ENCODE data around the gene KIF26A. TPM values are rescaled to one million over a fixed set of nuclear protein-coding genes. Genes with fewer than 3 reads are reported as not detected.

The KIF26A gene
- polyA plus RNA-seq, 3 donors from 2014 or later = not detected

DNA sequence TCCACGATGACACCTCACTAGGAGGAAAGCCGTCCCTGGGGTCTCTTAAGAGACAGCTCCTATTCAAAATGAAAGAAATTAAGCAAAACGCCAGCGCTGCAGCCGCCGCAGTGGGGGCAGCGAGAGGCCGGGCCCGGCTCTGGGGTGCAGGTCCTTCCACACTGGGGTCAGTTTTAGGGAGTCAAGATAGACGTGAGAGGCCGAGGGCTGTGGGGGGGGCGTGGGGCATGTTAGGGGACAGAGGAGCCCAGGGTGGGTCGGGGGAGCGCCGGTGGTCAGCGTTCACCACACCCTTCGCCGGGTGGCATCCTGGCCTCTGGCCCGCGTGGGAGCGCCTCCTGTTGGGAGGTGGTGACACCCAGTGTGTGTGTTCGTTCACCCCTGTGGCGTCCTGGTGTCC, 25.7 kb downstream of the KIF26A start:
- Mint-ChIP-seq H3K36me3 (no peaks in the 10 kb centered on the region), H3K4me1 (no peaks in the 10 kb centered on the region), H3K27ac (no peak overlapping the region), H3K9me3 (no peaks in the 10 kb centered on the region), H3K27me3 (ENCODE audit: low read depth in 3 of 3) (peaks cover 0 to 2% (median 0%) of the 10 kb centered on the region in 3 donors), H3K4me3 (no peak overlapping the region)
- no peak for DNase-seq

GRCh38 chr14:104164512-104164911, 26.1 kb downstream of the KIF26A start:
- Mint-ChIP-seq H3K9me3 (no peaks in the 10 kb centered on the region), H3K4me1 (no peaks in the 10 kb centered on the region), H3K27ac (no peak overlapping the region), H3K4me3 (no peak overlapping the region), H3K36me3 (no peaks in the 10 kb centered on the region), H3K27me3 (ENCODE audit: low read depth in 3 of 3) (no peaks in the 10 kb centered on the region)
- no peak for DNase-seq

GRCh38 chr14:104166698-104167097, 28.3 kb downstream of the KIF26A start:
- no peaks in the 10 kb centered on the region for H3K27me3 Mint-ChIP-seq (ENCODE audit: low read depth in 3 of 3)

GRCh38 chr14:104168603-104169002, 30.2 kb downstream of the KIF26A start:
- DNase-seq = no peak
- Mint-ChIP-seq H3K4me3 (no peak overlapping the region), H3K36me3 (no peaks in the 10 kb centered on the region), H3K27me3 (ENCODE audit: low read depth in 3 of 3) (no peaks in the 10 kb centered on the region), H3K4me1 (no peaks in the 10 kb centered on the region), H3K9me3 (no peaks in the 10 kb centered on the region), H3K27ac (no peak overlapping the region)

More at GRCh38 chr14:104166698-104167097, 28.3 kb downstream of the KIF26A start:
- DNase-seq = no peak
- no peak overlapping the region for H3K4me3 Mint-ChIP-seq
- no peaks in the 10 kb centered on the region for H3K4me1 Mint-ChIP-seq
- H3K27ac Mint-ChIP-seq = no peak overlapping the region
- H3K9me3 Mint-ChIP-seq = no peaks in the 10 kb centered on the region
- H3K36me3 Mint-ChIP-seq = no peaks in the 10 kb centered on the region

GRCh38 chr14:104169005-104169698, 30.8 kb downstream of the KIF26A start:
- H3K36me3 Mint-ChIP-seq = no peaks in the 10 kb centered on the region
- no peaks in the 10 kb centered on the region for H3K27me3 Mint-ChIP-seq (ENCODE audit: low read depth in 3 of 3)
- H3K4me3 Mint-ChIP-seq = no peak overlapping the region
- H3K27ac Mint-ChIP-seq = no peak overlapping the region
- DNase-seq = no peak
- no peaks in the 10 kb centered on the region for H3K9me3 Mint-ChIP-seq
- no peaks in the 10 kb centered on the region for H3K4me1 Mint-ChIP-seq

DNA sequence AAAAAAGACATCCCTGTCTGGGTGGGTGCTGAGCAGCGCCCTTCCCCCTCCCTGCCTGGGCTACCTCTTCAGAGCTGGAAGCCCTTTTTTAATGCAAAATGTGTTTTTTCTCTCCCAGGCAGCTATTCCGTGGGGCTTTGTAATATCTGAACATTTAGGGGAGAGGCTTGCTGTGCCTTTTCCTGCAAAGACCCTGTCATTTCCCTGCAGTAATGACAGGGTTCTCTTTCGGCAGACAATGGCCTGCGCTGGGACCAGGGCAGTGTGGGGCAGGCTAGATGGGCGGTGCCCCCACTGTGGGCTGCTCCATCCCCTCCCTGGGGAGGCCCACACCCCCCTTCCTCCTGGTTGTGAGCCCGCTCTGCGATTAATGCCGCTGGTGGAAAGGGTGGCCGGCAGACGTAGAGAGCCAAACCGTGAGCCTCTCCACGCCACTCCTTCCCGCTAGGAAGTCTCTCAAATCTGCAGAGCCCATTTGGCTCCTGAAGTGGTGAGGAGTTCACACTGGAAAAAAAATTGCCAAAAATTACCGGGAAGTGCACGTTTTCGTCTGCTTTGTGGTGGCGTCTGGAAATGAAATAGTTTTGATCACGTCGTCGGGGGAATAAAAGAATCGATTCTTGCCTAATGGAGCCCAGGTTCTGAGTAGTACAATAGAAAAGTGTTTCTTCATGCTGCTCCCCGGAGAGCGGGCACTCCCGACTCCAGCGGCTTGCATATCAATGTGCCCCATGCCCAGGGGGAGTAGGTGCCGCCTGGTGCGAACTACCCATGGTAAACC, 31.5 kb downstream of the KIF26A start:
- Mint-ChIP-seq H3K36me3 (no peaks in the 10 kb centered on the region), H3K4me3 (no peak overlapping the region), H3K27me3 (ENCODE audit: low read depth in 3 of 3) (no peaks in the 10 kb centered on the region), H3K9me3 (no peaks in the 10 kb centered on the region), H3K4me1 (no peaks in the 10 kb centered on the region), H3K27ac (no peak overlapping the region)
- DNase-seq = no peak

DNA sequence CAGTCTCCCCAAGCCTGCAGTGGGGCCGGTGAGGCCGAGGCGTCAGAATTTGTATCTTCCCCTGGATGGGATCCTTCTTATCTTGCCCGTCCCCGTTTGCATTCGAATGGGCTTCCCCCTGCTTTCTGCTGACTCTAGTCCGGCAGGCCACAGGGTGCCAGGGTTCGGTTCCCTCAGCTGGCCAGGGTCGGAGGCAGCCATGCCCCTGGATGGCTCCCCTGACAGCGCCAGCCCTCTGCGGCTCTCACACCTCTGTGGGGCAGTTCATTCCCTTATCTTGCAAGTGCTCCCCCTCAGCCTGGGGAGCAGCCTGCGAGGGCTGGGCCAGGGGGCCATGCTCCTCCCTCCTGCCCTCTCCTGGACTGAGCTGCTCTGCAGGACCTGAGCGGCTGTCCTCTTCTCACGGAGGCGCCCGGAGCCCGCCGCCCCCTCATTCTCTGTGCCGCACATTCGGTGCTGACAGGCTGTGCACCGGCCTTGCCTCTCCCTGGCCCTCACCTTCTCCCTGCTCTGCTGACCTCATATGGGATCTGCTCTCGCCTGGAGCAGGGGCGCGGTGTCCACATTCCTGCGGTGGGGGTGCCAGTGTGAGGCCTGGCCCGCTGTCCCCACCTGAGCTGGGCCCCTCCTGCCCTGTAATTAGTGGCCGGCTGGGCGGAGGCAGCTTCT, 32.8 kb downstream of the KIF26A start:
- Mint-ChIP-seq H3K4me3 (no peak overlapping the region), H3K36me3 (no peaks in the 10 kb centered on the region)

DNA sequence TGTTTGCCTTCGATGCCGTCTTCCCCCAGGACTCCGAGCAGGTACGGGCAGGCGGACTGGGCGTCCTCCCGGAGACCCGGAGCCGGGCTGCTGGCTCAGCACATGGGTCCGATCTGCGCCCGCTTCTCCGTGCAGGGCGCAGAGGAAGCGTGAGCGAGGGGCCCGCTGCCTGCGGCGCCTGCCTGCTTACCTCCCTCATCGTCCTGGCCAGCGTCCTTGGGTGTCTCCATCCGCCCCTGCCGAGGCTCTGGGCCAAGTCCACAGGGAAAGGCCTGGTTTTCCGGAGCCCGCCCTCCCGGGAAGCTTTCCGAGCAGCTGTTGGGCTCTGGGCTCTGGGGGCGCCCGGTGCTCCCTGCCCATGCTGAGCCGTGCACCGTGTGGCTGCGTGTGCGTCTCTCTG, 33.5 kb downstream of the KIF26A start:
- H3K27ac Mint-ChIP-seq = no peak overlapping the region
- no peaks in the 10 kb centered on the region for H3K36me3 Mint-ChIP-seq
- no peaks in the 10 kb centered on the region for H3K27me3 Mint-ChIP-seq (ENCODE audit: low read depth in 3 of 3)
- H3K4me3 Mint-ChIP-seq = no peak overlapping the region
- H3K9me3 Mint-ChIP-seq = no peaks in the 10 kb centered on the region
- no peak for DNase-seq
- H3K4me1 Mint-ChIP-seq = no peaks in the 10 kb centered on the region

More for the DNA sequence above, 32.8 kb downstream of the KIF26A start:
- no peak overlapping the region for H3K27ac Mint-ChIP-seq
- no peaks in the 10 kb centered on the region for H3K9me3 Mint-ChIP-seq
- DNase-seq = no peak
- no peaks in the 10 kb centered on the region for H3K27me3 Mint-ChIP-seq (ENCODE audit: low read depth in 3 of 3)
- H3K4me1 Mint-ChIP-seq = no peaks in the 10 kb centered on the region

DNA sequence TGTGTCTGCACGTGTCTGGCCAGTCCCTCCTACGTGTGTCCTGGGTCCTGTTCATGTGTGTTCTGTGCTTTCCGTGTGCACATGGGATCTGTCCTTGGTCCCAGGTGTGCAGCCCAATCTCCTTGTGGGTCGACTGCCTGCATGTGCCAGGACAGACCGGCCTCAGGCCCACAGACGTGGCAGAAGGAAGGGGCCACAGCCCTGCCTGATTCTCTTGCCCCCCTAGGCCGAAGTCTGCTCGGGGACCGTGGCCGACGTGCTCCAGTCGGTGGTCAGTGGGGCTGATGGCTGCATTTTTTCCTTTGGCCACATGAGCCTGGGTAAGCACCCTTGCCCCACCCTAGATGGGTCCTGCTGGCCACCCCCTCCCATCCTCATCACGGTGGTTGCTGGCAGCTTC, 34.0 kb downstream of the KIF26A start:
- no peak overlapping the region for H3K27ac Mint-ChIP-seq
- H3K9me3 Mint-ChIP-seq = no peaks in the 10 kb centered on the region
- no peak for DNase-seq
- H3K27me3 Mint-ChIP-seq (ENCODE audit: low read depth in 3 of 3) = no peaks in the 10 kb centered on the region
- H3K4me1 Mint-ChIP-seq = no peaks in the 10 kb centered on the region
- no peak overlapping the region for H3K4me3 Mint-ChIP-seq
- no peaks in the 10 kb centered on the region for H3K36me3 Mint-ChIP-seq

GRCh38 chr14:104172880-104173279, 34.5 kb downstream of the KIF26A start:
- Mint-ChIP-seq H3K4me1 (no peaks in the 10 kb centered on the region), H3K27me3 (ENCODE audit: low read depth in 3 of 3) (no peaks in the 10 kb centered on the region), H3K27ac (no peak overlapping the region), H3K4me3 (no peak overlapping the region), H3K36me3 (no peaks in the 10 kb centered on the region), H3K9me3 (no peaks in the 10 kb centered on the region)
- DNase-seq = no peak

GRCh38 chr14:104174051-104174450, 35.7 kb downstream of the KIF26A start:
- H3K4me3 Mint-ChIP-seq = no peak overlapping the region

GRCh38 chr14:104175041-104175440, 36.7 kb downstream of the KIF26A start:
- H3K36me3 Mint-ChIP-seq = no peaks in the 10 kb centered on the region

More at GRCh38 chr14:104174051-104174450, 35.7 kb downstream of the KIF26A start:
- H3K27me3 Mint-ChIP-seq (ENCODE audit: low read depth in 3 of 3) = no peaks in the 10 kb centered on the region
- no peaks in the 10 kb centered on the region for H3K9me3 Mint-ChIP-seq
- no peaks in the 10 kb centered on the region for H3K4me1 Mint-ChIP-seq
- no peak overlapping the region for H3K27ac Mint-ChIP-seq
- DNase-seq = no peak
- H3K36me3 Mint-ChIP-seq = no peaks in the 10 kb centered on the region

GRCh38 chr14:104175811-104176210, 37.4 kb downstream of the KIF26A start:
- no peak for DNase-seq
- Mint-ChIP-seq H3K9me3 (no peaks in the 10 kb centered on the region), H3K27me3 (ENCODE audit: low read depth in 3 of 3) (no peaks in the 10 kb centered on the region), H3K4me3 (no peak overlapping the region), H3K4me1 (no peaks in the 10 kb centered on the region), H3K36me3 (no peaks in the 10 kb centered on the region), H3K27ac (no peak overlapping the region)

More at GRCh38 chr14:104175041-104175440, 36.7 kb downstream of the KIF26A start:
- Mint-ChIP-seq H3K4me3 (no peak overlapping the region), H3K4me1 (no peaks in the 10 kb centered on the region), H3K27ac (no peak overlapping the region), H3K9me3 (no peaks in the 10 kb centered on the region), H3K27me3 (ENCODE audit: low read depth in 3 of 3) (no peaks in the 10 kb centered on the region)
- DNase-seq = no peak

DNA sequence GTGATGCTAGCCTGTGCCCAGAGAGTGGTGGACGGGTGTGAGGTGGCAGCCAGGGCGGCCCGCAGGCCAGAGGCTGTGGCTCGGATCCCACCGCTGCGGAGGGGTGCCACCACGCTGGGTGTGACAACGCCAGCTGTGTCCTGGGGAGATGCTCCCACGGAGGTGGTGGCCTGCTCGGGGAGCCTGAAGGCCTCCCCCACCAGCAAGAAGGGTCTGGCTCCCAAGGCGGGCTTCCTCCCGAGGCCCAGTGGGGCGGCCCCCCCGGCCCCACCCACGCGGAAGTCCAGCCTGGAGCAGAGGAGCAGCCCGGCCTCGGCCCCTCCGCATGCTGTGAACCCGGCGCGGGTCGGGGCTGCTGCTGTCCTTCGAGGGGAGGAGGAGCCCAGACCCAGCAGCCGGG, 38.2 kb downstream of the KIF26A start:
- Mint-ChIP-seq H3K27ac (no peak overlapping the region), H3K9me3 (no peaks in the 10 kb centered on the region), H3K4me3 (no peak overlapping the region), H3K36me3 (no peaks in the 10 kb centered on the region), H3K4me1 (no peaks in the 10 kb centered on the region), H3K27me3 (ENCODE audit: low read depth in 3 of 3) (no peaks in the 10 kb centered on the region)
- DNase-seq = no peak
